RWPE1 (cell line): ENCODE measurements around the gene UIMC1.

Experiments
- CTCF ChIA-PET: fragments of 350-600 bp; sonication (Branson Sonifier 250); formaldehyde crosslinking; extraction: SDS; loops from one replicate; lab custom pipeline; 2021; lab: Yijun Ruan, JAX
- POLR2A ChIA-PET: fragments of 400-600 bp; formaldehyde crosslinking; extraction: SDS; loops from one replicate; lab custom pipeline; 2020; ENCODE audit warnings: antibody characterized with exemption; ENCODE audit not compliant: low non-redundant PET; lab: Yijun Ruan, JAX
- DNase-seq: peaks from one replicate; pipeline ENCODE4 v3.0.0; 2012; ENCODE audit warnings: low spot score
- H3K27ac ChIP-seq: fragments of 450-650 bp; 2 replicates; pipeline ENCODE4 v1.5.1; 2017
- CTCF ChIP-seq: fragments of 450-650 bp; conservative IDR thresholded peaks from 2 replicates; pipeline ENCODE4 v1.5.1; 2017; ENCODE audit warnings: low read depth, mild to moderate bottlenecking

The UIMC1 gene

DNA sequence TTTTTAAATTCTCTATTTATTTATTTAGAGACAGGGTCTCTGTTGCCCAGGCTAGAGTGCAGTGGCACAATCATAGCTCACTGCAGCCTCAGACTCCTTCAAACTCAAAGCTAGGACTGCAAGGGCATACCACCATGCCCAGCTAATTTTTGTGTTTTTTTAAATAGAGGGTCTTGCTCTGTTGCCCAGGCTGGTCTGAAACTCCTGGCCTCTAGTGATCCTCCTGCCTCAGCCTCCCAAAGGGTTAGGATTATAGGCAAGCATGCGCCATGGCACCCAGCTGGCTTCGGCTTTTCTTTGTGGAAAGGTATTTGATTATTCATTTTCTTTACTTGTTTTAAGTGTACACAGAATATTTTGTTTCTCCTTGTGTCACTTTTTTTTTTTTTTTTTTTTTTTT is 21.1 kb upstream of the UIMC1 start:
- POLR2A ChIA-PET: no interaction called here
- TF ChIP-seq CTCF: no peak
- no peak for DNase-seq
- H3K27ac ChIP-seq: no peak overlapping the region
- CTCF ChIA-PET: interaction anchor here (0.6 kb wide), 3 partner anchors 351 to 837 kb away, joined by 3 to 5 read pairs (median 4); no protein-coding TSS in a partner anchor

GRCh38 chr5:177025101-177025601 is 18.6 kb upstream of the UIMC1 start:
- ChIA-PET POLR2A (no interaction called here), CTCF (no interaction called here)
- no peak overlapping the region for H3K27ac ChIP-seq
- no peak for DNase-seq
- no peak for TF ChIP-seq CTCF

DNA sequence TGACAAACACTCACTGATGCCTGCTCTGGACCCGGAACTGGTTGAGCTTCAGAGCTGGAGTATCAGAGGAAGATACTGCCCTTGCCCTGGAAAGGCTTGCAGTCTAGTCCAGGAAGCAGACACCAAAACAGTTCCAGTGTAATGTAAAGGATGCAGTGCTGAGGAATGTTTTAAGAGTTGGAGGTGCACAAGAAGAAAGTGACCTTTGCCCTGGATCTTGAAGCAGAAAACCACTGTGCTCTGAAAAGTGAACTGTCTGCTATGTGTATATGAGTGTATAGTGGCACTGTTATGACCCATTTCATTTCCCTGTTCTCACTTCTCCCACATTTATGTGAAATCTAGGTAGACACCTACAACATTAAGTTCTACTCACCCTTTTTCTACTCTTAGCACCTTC is 18.0 kb upstream of the UIMC1 start:
- ChIA-PET CTCF (no interaction called here), POLR2A (no interaction called here)
- TF ChIP-seq CTCF: no peak
- H3K27ac ChIP-seq: no peak overlapping the region
- no peak for DNase-seq

- H3K27ac ChIP-seq: peak overlapping the region; percentile 80
- POLR2A ChIA-PET: no interaction called here
- DNase-seq: no peak
These were observed 16.7 kb upstream of the UIMC1 start for GRCh38 chr5:177023303-177023664.

DNA sequence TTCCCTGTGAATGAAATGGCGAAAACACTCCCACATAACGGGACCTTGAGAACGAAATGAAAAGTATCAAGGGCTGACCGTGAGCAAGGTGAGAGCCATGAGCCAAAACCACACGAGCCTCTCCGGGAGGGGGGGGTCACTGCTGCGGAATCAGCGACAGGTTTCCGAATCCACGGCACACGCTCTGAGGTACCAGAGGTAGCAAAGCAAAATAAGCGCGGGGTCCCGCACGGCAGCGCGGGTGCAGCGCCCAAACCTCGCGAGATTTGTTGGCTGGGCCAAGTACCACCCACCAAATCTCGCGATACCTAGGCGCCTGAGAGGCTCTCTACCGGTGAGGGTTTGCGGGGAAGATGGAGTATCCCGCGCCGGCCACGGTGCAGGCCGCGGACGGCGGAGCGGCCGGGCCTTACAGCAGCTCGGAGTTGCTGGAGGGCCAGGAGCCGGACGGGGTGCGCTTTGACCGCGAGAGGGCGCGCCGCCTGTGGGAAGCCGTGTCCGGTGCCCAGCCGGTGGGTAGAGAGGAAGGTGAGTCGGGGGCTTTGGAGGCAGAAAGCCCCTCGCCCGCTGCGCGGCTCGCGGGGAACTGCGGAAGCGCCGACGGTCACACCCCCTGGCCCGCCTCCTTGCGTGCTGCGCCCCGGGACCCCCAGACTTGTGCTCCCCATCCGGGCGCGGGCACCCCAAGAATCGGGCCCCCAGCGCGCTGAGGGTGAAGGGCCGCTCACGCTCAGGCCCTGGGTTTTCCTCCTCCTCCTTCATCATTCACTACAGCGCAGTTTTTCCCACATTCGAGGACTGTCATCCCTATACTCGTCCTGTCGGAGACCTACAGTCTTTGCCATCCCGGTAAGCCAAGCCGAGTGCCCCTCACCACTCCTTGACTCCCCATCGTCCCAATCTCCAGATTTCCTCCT is 16.1 kb upstream of the UIMC1 start, which contains the start of gene ZNF346:
ZNF346 (plus strand) TSS at position 311 of the 917 bp plus-strand sequence; CDS start at position 354, 43 bp downstream.
- TF ChIP-seq CTCF: peak; percentile 58
- CTCF ChIA-PET: interaction anchor here (0.5 to 1.0 kb wide), 6 partner anchors 15 to 651 kb away, joined by 3 to 6 read pairs (median 4); no protein-coding TSS in a partner anchor
- POLR2A ChIA-PET: interaction anchor here (1.1 kb wide), 1 partner anchor 14 kb away, joined by 6 read pairs; no protein-coding TSS in a partner anchor
- DNase-seq: peak; percentile 100
- peak within 1 kb of the TSS; percentile 80 for H3K27ac ChIP-seq

More at GRCh38 chr5:177023303-177023664, 16.7 kb upstream of the UIMC1 start:
- CTCF ChIA-PET: interaction anchor here (0.5 to 0.6 kb wide), 2 partner anchors 20 to 229 kb away, joined by 3 to 6 read pairs; no protein-coding TSS in a partner anchor
- no peak for TF ChIP-seq CTCF

GRCh38 chr5:177020033-177020432 is 13.5 kb upstream of the UIMC1 start:
- POLR2A ChIA-PET: no interaction called here
- no peak overlapping the region for H3K27ac ChIP-seq
- CTCF ChIA-PET: interaction anchor here (0.6 to 0.7 kb wide), 3 partner anchors 8 to 366 kb away, joined by 4 to 7 read pairs (median 5); no protein-coding TSS in a partner anchor
- no peak for TF ChIP-seq CTCF
- DNase-seq: no peak
